Cerebellar cortex (tissue), 1 donor: ENCODE results near the gene SPATA2L.
A peak's percentile ranks its signal among the peaks of the same experiment; 100 is the strongest.

Source experiments
- DNase-seq: peaks from one replicate; pipeline ENCODE4 v3.0.0-alpha.2; 2015; ENCODE audit warnings: low spot score

The SPATA2L gene

DNA sequence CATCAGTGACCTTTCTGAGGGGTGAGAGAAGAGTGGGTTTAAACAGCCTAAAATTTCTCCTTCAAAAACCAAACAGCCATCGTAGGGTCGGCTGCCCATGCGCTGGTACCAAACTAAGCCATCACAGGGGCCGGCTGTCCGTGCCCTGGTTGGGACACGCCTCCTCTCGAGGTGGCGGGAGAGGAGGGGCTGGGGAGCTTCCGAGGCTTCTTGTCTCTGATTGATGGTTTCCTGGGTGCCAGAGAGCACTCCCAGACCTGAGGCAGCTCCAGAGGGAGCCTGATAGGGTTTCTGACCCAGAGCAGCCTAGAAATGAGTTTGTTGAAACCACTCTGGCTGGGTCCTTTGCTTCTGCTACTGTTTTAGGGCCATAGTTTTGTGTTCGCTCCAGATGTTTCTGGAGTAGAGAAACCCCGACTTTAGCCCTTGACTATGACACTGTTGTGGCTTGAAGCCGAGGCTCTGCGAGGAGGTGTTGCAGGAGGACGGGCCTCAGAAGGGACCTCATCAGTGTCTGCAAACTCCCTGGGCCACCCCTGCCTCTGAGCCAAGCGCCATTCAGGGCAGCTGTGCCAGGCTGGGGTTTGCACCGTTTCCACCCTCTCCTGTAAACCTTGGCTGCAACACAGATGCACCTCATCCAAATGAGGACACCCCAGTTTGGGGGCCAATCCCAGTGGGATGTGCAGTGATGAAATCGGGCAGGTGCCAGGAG lies 26.1 kb upstream of the SPATA2L start:
- no peak for DNase-seq

DNA sequence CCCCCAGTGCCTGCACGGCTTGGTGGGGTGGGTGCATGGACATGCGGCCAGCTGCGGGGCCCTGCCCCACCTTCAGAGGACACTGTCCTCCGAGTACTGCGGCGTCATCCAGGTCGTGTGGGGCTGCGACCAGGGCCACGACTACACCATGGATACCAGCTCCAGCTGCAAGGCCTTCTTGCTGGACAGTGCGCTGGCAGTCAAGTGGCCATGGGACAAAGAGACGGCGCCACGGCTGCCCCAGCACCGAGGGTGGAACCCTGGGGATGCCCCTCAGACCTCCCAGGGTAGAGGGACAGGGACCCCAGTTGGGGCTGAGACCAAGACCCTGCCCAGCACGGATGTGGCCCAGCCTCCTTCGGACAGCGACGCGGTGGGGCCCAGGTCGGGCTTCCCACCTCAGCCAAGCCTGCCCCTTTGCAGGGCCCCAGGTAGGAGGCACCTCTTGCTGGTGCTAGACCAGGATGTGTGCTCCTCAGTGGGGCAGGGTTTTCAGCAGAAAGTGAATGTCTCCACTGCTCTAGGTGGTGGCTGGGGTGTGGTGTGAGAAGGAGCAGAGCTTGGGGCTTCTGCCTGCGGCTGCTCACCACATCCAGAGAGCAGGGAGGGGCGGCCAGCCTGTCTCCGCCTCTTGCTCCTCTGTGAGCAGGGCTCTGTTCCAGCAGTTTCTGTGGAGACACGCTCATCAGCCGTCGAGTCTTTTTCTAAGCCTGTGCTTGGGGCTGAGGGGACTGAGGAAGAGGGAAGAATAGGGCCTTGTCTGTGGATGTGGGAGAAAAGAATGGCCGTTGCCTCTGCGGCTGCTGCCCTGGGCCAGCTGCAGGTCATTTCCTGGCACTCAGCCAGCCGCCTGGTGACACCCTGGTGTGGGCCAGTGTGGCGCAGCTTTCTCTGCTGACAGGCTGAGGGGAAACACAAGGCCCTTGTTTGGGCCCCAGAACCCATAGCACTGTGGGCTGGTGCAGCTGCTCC lies 22.1 kb upstream of the SPATA2L start:
- peak; percentile 23 for DNase-seq

DNA sequence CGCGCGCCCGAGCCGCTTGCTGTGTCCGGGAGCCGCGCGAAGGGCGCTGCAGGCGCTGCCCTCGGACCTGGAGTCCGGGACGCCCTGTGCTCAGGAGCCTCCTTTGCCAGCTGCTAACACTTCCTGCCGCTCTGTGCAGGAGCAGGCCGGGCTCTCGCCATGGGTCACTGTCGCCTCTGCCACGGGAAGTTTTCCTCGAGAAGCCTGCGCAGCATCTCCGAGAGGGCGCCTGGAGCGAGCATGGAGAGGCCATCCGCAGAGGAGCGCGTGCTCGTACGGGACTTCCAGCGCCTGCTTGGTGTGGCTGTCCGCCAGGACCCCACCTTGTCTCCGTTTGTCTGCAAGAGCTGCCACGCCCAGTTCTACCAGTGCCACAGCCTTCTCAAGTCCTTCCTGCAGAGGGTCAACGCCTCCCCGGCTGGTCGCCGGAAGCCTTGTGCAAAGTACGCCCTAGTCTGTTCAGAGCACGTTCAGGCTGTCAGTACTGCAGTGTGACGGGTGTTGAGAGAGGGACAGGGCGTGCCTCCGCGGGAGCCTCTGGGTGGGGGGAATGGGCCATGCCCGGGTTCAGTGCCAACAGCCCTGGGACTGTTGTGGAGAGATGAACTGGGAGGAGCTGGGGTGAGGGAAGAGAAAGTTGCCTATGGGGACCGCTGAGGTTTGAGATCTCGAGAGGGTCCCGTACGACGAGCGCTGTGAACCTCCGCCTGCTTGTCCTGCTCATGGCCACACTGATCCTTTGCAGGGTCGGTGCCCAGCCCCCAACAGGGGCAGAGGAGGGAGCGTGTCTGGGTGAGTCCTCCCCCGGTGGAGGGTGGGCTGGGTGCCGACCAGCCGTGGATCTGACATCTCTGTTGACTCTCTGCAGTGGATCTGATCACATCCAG lies 21.1 kb upstream of the SPATA2L start:
- no peak for DNase-seq

DNA sequence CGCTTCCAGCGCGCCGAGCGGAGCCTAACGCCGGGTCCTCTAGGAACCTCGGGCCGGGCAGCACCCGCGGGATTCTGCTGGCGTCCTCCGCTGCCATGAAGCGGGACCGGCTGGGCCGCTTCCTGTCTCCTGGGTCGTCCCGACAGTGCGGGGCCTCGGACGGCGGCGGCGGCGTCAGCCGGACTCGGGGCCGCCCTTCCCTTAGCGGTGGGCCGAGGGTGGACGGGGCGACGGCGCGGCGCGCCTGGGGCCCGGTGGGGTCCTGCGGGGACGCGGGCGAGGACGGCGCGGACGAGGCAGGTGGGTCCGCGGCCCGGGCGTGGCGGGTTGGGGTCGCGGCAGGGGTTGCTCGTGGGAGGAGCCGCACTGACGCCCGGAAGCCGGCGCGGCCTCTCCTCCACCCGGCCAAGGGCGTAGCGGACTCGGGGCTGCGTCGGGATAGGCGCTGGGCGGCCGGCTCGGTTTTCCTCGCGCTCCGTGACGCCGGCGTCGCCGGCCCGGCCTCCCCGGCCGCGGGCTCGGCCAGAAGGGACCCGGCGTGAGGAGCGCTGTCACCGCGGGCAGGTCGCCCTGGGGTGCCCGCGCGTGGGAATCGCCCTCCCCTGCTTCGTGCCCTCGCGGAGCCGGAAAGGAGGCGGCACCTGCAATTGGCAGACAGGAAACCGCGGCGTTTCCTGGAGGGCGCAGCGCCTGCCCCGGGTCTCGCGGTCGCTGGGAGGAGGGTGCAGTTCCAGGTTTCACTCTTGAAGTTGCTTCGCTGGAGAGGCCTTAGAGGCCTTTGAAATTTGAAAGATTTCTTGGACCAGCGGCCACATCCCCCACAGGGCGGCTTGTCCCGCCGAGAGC lies 20.3 kb upstream of the SPATA2L start:
- no peak for DNase-seq

DNA sequence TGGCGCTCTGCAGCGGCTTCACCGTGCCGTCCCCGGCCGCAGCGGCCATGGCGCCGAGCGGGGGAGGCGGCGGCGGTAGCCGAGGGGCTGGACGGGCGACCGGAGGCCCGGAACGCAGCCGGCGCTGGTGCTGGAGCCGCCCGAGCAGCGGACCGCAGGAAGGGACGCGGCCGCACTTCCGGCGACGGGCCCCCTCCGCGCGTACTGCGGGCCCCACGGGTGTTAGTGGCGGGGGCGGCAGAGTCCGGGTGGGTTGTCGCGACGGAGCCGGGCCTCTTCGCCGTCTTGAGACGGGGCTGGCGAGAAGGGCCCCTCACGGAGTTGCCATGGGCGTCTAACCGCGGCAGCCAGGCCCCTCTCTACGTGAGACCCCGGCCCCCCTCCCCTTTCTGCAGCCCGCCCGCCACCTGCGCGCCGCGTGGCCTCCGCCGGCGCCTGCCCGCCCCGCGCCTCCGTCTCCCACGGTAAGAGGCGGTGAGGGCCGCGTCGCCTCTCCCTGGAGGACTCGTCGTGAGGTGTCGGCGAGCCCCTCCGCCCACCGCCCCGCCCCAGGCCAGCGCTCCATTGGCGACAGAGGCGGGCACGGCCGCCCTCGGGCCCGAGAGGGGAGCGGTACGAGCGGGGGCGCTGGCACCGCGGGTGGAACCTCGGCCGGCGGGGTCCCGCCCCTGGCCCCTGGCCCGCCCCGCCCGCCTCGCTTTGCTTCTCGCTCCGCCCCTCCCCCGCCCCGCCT lies 19.5 kb upstream of the SPATA2L start, which contains the start of the genes VPS9D1 and ZNF276:
Gene VPS9D1, minus strand, starts transcription at position 86 of the 733 bp plus-strand sequence. Its CDS starts 37 bp downstream, at position 49.
Gene ZNF276, plus strand, starts transcription at position 725 of the 733 bp plus-strand sequence. CDS start 104 bp downstream, outside the sequence.
- DNase-seq = peak; percentile 58

GRCh38 chr16:89720551-89720812 lies 19.0 kb upstream of the SPATA2L start:
- DNase-seq = peak; percentile 30

DNA sequence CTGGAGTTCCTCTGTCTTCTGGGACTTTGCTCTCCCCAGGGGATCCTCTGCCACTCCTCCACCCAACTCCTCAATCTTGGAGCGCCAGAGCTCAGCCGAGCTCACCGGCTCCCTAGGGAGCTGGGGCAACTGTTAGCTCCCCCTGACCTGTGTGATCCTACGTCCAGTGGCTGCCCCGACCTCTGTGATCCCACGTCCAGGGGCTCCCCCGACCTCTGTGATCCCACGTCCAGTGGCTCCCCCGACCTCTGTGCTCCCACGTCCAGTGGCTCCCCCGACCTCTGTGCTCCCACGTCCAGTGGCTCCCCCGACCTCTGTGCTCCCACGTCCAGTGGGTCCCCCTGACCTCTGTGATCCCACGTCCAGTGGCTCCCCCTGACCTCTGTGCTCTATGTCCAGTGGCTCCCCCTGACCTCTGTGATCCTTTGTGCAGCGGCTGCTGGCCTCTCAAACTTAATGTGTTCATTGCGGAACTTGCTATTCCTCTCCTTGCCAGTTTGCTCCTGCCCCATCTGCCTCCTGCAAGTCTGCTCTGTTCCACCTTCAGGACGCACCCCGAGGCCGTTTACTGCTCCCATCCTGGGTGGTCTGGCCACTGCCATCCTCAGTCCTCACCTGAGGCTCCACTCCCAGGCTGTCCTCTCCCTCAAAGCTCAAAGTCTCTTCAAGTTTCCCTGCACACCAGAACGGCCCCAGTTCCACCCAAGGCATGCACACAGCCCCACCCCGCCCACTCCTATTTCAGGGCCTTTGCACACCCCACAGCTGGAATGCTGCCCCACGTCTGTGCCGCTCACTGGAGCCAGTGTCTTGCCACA lies 16.4 kb upstream of the SPATA2L start:
- DNase-seq = no peak

GRCh38 chr16:89716916-89717687 lies 15.6 kb upstream of the SPATA2L start:
- no peak for DNase-seq

- no peak for DNase-seq
Measured at GRCh38 chr16:89716493-89716892, 15.0 kb upstream of the SPATA2L start.

DNA sequence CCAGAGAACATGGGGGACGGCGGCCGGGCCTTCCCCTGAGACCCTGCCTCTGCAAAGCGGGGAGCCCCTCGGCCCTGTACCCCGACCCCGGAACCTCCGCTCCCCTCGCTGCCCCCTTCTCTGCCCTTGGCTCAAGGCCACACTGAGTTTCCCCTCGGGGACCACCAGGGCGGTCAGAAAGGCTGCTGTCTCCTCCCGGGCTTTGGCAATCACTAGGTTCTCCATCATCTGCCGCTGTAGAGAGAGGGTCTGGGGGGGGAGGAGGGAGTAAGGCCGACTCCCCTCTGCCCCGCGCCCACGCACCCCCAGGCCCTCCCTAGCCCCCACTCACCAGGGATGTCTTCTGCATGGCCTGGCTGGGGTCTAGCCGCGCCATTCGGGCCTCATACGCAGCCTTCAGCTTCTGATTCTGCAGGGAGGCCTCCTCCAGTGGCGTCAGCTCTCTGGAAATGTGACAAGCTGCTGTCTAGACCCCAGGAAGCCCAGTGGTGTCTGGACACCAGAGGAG lies 10.8 kb upstream of the SPATA2L start:
- DNase-seq = no peak

GRCh38 chr16:89711601-89712273 lies 10.2 kb upstream of the SPATA2L start:
- no peak for DNase-seq

DNA sequence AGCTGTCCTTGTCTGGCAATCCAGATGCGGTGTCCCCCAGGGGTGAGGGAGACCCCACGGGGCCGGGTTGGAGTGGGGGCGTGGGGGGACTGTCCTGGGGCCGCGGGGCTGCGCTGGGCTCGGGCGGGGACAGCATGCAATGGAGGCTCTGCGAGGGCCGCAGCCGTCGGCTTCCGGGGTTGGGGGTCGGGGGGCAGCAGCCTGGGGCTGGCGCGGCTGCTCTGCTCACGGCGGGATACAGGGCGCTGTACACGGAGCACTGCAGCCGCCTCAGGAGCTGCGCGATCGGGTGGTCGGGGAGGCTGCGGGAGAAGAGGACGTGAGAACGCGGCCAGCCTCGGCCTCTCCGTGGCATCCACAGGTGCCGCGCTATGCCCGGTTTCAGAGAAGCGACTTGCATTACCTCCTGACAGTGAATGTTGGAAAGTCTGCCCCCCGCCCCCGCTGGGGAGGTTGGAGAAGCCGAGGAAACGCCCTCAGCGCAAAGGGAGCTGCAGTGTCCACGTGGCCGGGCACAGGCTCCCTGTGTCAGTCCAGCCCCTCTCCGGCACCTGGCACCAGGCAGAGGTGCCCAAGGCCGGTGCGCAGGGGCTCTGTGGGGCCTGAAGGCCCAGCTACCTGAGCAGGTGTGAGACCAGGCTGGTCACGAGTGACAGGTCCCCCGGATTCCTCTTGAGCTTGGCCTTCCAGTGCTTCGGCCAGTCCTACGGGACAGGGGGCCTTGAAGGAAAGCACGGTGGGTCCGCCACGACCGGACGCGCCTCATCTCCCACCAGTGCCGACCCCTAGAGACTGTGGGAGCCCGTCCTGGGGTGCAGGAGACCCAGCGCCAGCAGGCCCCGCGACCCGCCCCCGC lies 9.4 kb upstream of the SPATA2L start:
- no peak for DNase-seq

DNA sequence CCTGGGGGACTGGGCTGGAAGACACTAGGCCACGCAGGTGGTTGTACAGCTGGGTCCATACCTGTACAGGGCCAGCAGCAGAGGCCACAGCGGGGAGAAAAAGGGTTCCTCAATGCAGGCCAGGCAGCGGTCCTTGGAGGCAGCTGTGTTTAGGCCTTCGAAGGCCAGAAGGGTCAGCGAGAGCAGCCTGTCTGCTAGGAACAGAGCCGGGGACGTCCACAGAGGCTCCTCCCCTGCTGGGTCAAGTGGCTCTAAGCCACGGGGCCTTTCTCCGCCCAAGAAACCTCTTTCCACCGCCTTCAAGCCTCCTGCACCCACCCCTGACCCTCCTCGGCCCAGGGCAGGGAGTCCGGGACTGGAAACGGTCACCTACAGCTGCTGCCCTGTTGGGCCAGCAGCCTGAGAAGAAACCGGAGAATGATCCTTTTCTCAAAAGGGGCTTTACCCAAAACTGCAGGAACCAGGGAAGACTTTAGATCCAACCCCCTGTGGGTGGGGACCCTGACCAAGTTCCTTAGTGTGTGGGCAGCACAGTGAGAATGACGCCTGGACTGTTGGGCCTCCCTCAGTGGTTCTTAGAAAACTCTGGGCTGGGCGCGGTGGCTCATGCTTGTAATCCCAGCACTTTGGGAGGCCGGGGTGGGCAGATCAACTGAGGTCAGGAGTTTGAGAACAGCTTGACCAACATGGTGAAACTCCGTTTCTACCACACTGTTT lies 8.4 kb upstream of the SPATA2L start:
- no peak for DNase-seq

DNA sequence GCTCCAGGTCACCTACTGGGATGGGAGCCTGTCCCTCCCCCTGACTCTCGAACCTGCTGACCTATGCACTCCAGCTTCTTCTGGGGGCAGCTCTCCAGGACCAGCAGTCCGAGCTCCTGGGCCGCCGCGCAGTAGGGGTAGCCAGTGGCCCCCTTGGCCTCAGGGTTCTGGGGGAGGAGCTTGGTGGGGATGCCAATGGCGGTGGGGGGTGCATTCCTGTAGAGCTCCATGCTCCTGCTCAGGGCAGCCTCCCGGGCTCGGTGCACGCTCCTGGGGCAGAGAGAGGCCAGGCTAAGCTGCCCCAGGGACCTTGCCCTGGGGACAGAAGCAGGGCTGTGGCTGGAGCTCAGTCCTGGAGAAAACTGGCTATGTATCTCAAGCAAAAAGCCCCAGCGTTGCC lies 7.7 kb upstream of the SPATA2L start:
- DNase-seq = no peak

GRCh38 chr16:89708481-89708931 lies 7.0 kb upstream of the SPATA2L start:
- no peak for DNase-seq

DNA sequence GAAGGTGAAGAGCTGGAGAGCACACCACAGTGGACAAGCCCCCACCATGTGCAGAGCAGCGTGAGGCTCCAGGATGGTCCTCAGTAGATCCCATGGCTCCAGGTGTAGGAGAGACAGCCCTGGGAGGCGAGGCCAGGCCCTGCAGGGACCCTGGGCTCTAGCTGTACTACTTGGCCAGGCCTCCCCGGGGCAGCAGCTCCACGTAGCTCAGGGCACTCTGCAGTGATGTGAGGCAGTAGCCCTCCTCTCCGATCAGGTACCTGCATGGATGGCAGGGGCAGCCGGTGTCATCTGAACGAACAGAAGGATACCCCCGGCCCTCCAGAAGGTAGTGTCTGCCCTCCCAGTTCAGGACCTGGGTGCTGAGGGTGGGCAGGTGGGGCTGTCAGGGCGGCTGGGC lies 6.2 kb upstream of the SPATA2L start:
- DNase-seq = peak; percentile 29
